Gastroesophageal sphincter (tissue), 3 donors: ENCODE measurements around the gene SCCPDH.

Experiments used
- EP300 ChIP-seq: sonication (generic); formaldehyde crosslinking; IDR thresholded peaks from one replicate; pipeline ENCODE4 v1.6.1; 2017; ENCODE audit warnings: antibody characterized with exemption, mild to moderate bottlenecking
- POLR2A ChIP-seq, 2 donors: fragments of 450-650 bp; IDR thresholded peaks; one replicate each; pipeline ENCODE4 v1.6.1; 2017; ENCODE audit warnings: antibody characterized with exemption in 2 of 2, mild to moderate bottlenecking in 2 of 2, moderate library complexity in 1 of 2
- POLR2AphosphoS5 ChIP-seq: sonication (generic); formaldehyde crosslinking; IDR thresholded peaks from one replicate; pipeline ENCODE4 v1.6.1; 2017; ENCODE audit warnings: antibody characterized with exemption
- TF ChIP-seq, protein P1 (sequence below), 4 experiments: fragments of 200-600 bp in 2 of 4; fragments of 450-650 bp in 2 of 4; sonication (generic) in 1 of 4; IDR thresholded peaks; one replicate each; pipeline ENCODE4 v1.5.1; 2017 to 2019; ENCODE audit warnings: antibody characterized with exemption in 4 of 4, mild to moderate bottlenecking in 2 of 4, moderate library complexity in 2 of 4

GRCh38 chr1:246790364-246790763, 66.2 kb downstream of the SCCPDH start:
- TF ChIP-seq, protein P1, sequence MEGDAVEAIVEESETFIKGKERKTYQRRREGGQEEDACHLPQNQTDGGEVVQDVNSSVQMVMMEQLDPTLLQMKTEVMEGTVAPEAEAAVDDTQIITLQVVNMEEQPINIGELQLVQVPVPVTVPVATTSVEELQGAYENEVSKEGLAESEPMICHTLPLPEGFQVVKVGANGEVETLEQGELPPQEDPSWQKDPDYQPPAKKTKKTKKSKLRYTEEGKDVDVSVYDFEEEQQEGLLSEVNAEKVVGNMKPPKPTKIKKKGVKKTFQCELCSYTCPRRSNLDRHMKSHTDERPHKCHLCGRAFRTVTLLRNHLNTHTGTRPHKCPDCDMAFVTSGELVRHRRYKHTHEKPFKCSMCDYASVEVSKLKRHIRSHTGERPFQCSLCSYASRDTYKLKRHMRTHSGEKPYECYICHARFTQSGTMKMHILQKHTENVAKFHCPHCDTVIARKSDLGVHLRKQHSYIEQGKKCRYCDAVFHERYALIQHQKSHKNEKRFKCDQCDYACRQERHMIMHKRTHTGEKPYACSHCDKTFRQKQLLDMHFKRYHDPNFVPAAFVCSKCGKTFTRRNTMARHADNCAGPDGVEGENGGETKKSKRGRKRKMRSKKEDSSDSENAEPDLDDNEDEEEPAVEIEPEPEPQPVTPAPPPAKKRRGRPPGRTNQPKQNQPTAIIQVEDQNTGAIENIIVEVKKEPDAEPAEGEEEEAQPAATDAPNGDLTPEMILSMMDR (IDR thresholded peaks at IDR 0.05) = no peak
- TF ChIP-seq POLR2A (IDR thresholded peaks at IDR 0.05) (no peak), POLR2AphosphoS5 (no peak), EP300 (no peak)
